A673 (cell line): Measurements from ENCODE around the gene EPS8.

Experiments used
- CTCF ChIP-seq: fragments of 300-800, 200-600 bp; sonication (generic); conservative IDR thresholded peaks from 2 replicates; pipeline ENCODE4 v1.5.1; 2017; ENCODE audit warnings: low read depth, mild to moderate bottlenecking, antibody characterized with exemption, low read length, moderate library complexity, mixed read lengths
- EZH2 ChIP-seq: fragments of 200-600 bp; sonication (generic); IDR thresholded peaks from 2 replicates; pipeline ENCODE4 v1.6.1; 2017; ENCODE audit warnings: borderline replicate concordance, low read depth, mild to moderate bottlenecking, mixed read lengths, antibody characterized with exemption, low read length; ENCODE audit not compliant: poor library complexity, severe bottlenecking

- TF ChIP-seq CTCF (no peak), EZH2 (no peak)
These were observed 76.1 kb downstream of the EPS8 start for GRCh38 chr12:15712823-15713660.
